Tibial artery (tissue), 4 donors: Measurements from ENCODE around the gene PIMREG.

Source experiments
- DNase-seq, 2 donors: peaks; one replicate each; pipeline ENCODE4 v3.0.0-alpha.2; 2019
- H3K27ac ChIP-seq, 2 donors: fragments of 200-600 bp; sonication (generic) in 1 of 2; 1 replicate in 1 of 2; 2 replicates in 1 of 2; pipeline ENCODE4 v1.5.1; 2018 to 2019; ENCODE audit warnings: mild to moderate bottlenecking in 1 of 2
- H3K27me3 ChIP-seq, 2 donors: fragments of 200-600 bp; sonication (generic) in 1 of 2; one replicate each; pipeline versions ENCODE4 v1.5.1 to v1.6.0; 2016 to 2019
- H3K36me3 ChIP-seq, 3 donors: fragments of 200-600 bp; sonication (generic) in 2 of 3; one replicate each; pipeline ENCODE4 v1.5.1; 2016 to 2019; ENCODE audit warnings: mild to moderate bottlenecking in 2 of 3
- H3K4me1 ChIP-seq, 4 donors: fragments of 200-600 bp; sonication (generic) in 2 of 4; 1 replicate in 3 of 4; 2 replicates in 1 of 4; pipeline ENCODE4 v1.5.1; 2016 to 2019
- H3K4me3 ChIP-seq, 2 donors: fragments of 200-600 bp; sonication (generic) in 1 of 2; 1 replicate in 1 of 2; 2 replicates in 1 of 2; pipeline ENCODE4 v1.5.1; 2018 to 2019; ENCODE audit warnings: mild to moderate bottlenecking in 2 of 2
- H3K9me3 ChIP-seq, 3 donors: fragments of 200-600 bp; sonication (generic) in 1 of 3; one replicate each; pipeline ENCODE4 v1.5.1; 2016 to 2019
- CTCF ChIP-seq, 2 experiments: fragments of 200-600 bp in 1 of 2; fragments of 450-650 bp in 1 of 2; IDR thresholded peaks; one replicate each; pipeline ENCODE4 v1.5.1; 2017 to 2019; ENCODE audit warnings: antibody characterized with exemption in 2 of 2, mild to moderate bottlenecking in 1 of 2, moderate library complexity in 1 of 2
- intact Hi-C: fragments of 100-400 bp; cut with DNase I; formaldehyde crosslinking; loops from one replicate; pipeline ENCODE4 v1.15.0; 2023; ENCODE audit warnings: low total_unique reads

PIMREG gene

GRCh38 chr17:6449307-6449706 lies 5.1 kb downstream of the PIMREG start:
- no peaks in the 10 kb centered on the region for H3K9me3 ChIP-seq
- H3K27me3 ChIP-seq, result peaks cover 0 to 7% of the 10 kb centered on the region in 2 donors
- no peak for TF ChIP-seq CTCF (IDR thresholded peaks at IDR 0.05)
- H3K4me1 ChIP-seq, result peaks cover 0 to 6% (median 4%) of the 10 kb centered on the region in 4 donors
- H3K4me3 ChIP-seq, result no peak overlapping the region
- no peak for DNase-seq
- H3K36me3 ChIP-seq, result no peaks in the 10 kb centered on the region
- intact Hi-C loops, result no loop called here
- H3K27ac ChIP-seq, result no peak overlapping the region

GRCh38 chr17:6450926-6451832 lies 6.9 kb downstream of the PIMREG start:
- Histone ChIP-seq H3K36me3 (no peaks in the 10 kb centered on the region), H3K9me3 (no peaks in the 10 kb centered on the region), H3K27ac (no peak overlapping the region), H3K4me3 (no peak overlapping the region), H3K4me1 (peaks cover 0 to 8% (median 6%) of the 10 kb centered on the region in 4 donors), H3K27me3 (peaks cover 0 to 26% of the 10 kb centered on the region in 2 donors)
- no peak for DNase-seq
- no peak for TF ChIP-seq CTCF (IDR thresholded peaks at IDR 0.05)
- intact Hi-C loops, result no loop called here

- peaks cover 0 to 31% of the 10 kb centered on the region in 2 donors for H3K27me3 ChIP-seq
- TF ChIP-seq CTCF (IDR thresholded peaks at IDR 0.05), result no peak
- intact Hi-C loops, result no loop called here
- H3K4me3 ChIP-seq, result no peak overlapping the region
- H3K4me1 ChIP-seq, result peaks cover 0 to 19% (median 11%) of the 10 kb centered on the region in 4 donors
- no peaks in the 10 kb centered on the region for H3K36me3 ChIP-seq
- DNase-seq, result no peak
- H3K9me3 ChIP-seq, result no peaks in the 10 kb centered on the region
- no peak overlapping the region for H3K27ac ChIP-seq
These were observed 8.4 kb downstream of the PIMREG start for GRCh38 chr17:6452471-6453266.

GRCh38 chr17:6453279-6454024 lies 9.2 kb downstream of the PIMREG start:
- no peaks in the 10 kb centered on the region for H3K36me3 ChIP-seq
- no peak overlapping the region for H3K27ac ChIP-seq
- H3K27me3 ChIP-seq, result peaks cover 0 to 31% of the 10 kb centered on the region in 2 donors
- intact Hi-C loops, result no loop called here
- peaks cover 0 to 19% (median 12%) of the 10 kb centered on the region in 4 donors for H3K4me1 ChIP-seq
- no peak overlapping the region for H3K4me3 ChIP-seq
- DNase-seq, result no peak
- TF ChIP-seq CTCF (IDR thresholded peaks at IDR 0.05), result no peak
- no peaks in the 10 kb centered on the region for H3K9me3 ChIP-seq
